ENCODE measurements around the gene PRRC1.
"Not testable (repeated sequence)": the region's sequence is repeated elsewhere in the genome, so short reads cannot be mapped to it uniquely, and the experiment has no call there.

DNA sequence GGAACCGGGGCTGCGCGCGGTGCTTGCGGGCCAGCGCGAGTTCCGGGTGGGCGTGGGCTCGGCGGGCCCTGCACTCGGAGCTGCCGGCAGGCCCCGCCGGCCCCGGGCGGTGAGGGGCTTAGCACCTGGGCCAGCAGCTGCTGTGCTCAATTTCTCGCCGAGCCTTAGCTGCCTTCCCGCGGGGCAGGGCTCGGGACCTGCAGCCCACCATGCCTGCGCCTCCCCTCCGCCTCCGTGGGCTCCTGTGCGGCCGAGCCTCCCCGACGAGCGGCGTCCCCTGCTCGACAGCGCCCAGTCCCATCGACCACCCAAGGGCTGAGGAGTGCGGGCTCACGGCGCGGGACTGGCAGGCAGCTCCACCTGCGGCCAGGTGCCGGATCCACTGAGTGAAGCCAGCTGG is 52.0 kb downstream of the PRRC1 start:
- TF ChIP-seq, protein P1, sequence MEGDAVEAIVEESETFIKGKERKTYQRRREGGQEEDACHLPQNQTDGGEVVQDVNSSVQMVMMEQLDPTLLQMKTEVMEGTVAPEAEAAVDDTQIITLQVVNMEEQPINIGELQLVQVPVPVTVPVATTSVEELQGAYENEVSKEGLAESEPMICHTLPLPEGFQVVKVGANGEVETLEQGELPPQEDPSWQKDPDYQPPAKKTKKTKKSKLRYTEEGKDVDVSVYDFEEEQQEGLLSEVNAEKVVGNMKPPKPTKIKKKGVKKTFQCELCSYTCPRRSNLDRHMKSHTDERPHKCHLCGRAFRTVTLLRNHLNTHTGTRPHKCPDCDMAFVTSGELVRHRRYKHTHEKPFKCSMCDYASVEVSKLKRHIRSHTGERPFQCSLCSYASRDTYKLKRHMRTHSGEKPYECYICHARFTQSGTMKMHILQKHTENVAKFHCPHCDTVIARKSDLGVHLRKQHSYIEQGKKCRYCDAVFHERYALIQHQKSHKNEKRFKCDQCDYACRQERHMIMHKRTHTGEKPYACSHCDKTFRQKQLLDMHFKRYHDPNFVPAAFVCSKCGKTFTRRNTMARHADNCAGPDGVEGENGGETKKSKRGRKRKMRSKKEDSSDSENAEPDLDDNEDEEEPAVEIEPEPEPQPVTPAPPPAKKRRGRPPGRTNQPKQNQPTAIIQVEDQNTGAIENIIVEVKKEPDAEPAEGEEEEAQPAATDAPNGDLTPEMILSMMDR (IDR thresholded peaks at IDR 0.05 in 4 of 5, conservative IDR thresholded peaks at IDR 0.05 in 1 of 5), result not testable (repeated sequence)
- not testable (repeated sequence) for TF ChIP-seq POLR2A (IDR thresholded peaks at IDR 0.05)
